GM23338 (cell line): ENCODE results near the gene C4orf36.

Experiments
- CTCF ChIP-seq, 2 experiments: fragments of 200-600 bp in 1 of 2; sonication (generic) in 1 of 2; conservative IDR thresholded peaks; 2 replicates each; pipeline versions ENCODE4 v1.5.1 to v1.6.1; 2016 to 2017; ENCODE audit warnings: antibody characterized with exemption in 2 of 2, low read depth in 2 of 2, mild to moderate bottlenecking in 2 of 2, moderate library complexity in 1 of 2
- EZH2 ChIP-seq: fragments of 200-600 bp; sonication (generic); IDR thresholded peaks from one replicate; pipeline ENCODE4 v1.8.0; 2017; ENCODE audit warnings: antibody characterized with exemption, mild to moderate bottlenecking, low read depth; ENCODE audit not compliant: unreplicated experiment
- EZH2phosphoT487 ChIP-seq: fragments of 200-600 bp; sonication (generic); IDR thresholded peaks from one replicate; pipeline ENCODE4 v1.8.1; 2018; ENCODE audit warnings: antibody characterized with exemption; ENCODE audit not compliant: unreplicated experiment
- JUNB ChIP-seq: IDR thresholded peaks from one replicate; pipeline ENCODE4 v1.6.1; 2016; ENCODE audit warnings: antibody characterized with exemption; ENCODE audit not compliant: unreplicated experiment
- POLR2AphosphoS5 ChIP-seq: IDR thresholded peaks from 2 replicates; pipeline ENCODE4 v1.6.1; 2016; ENCODE audit warnings: antibody characterized with exemption, low read depth
- REST ChIP-seq: IDR thresholded peaks from one replicate; pipeline ENCODE4 v1.6.1; 2018; ENCODE audit warnings: antibody characterized with exemption; ENCODE audit not compliant: unreplicated experiment
- STAT1 ChIP-seq: IDR thresholded peaks from one replicate; pipeline ENCODE4 v1.6.1; 2016; ENCODE audit warnings: antibody characterized with exemption; ENCODE audit not compliant: unreplicated experiment
- ZNF331 ChIP-seq: fragments of 250-450 bp; sonication (Bioruptor Pico); IDR thresholded peaks from 2 replicates; pipeline ENCODE4 v1.5.0; 2020; ENCODE audit warnings: low read depth, mild to moderate bottlenecking, moderate library complexity

- TF ChIP-seq EZH2phosphoT487 = no peak
- TF ChIP-seq EZH2 = no peak
- TF ChIP-seq CTCF (conservative IDR thresholded peaks at IDR 0.05; ENCODE audit: low read depth in 2 of 2) = no peak
- TF ChIP-seq JUNB = no peak
- no peak for TF ChIP-seq STAT1
- TF ChIP-seq POLR2AphosphoS5 = no peak
- no peak for TF ChIP-seq REST
- TF ChIP-seq ZNF331 (CRISPR knock-in tag) = no peak
Measured at GRCh38 chr4:86917212-86918039, 25.2 kb upstream of the C4orf36 start.
